GM12801 (cell line): ENCODE data around the gene SCO2.

Source experiments
- CTCF ChIP-seq: IDR thresholded peaks from one replicate; pipeline ENCODE4 v1.5.1; 2011; ENCODE audit warnings: control low read depth; ENCODE audit not compliant: insufficient read length; ENCODE audit errors: extremely low read depth

SCO2 gene

GRCh38 chr22:50542416-50542927 is 17.1 kb upstream of the SCO2 start:
- no peak for TF ChIP-seq CTCF

- TF ChIP-seq CTCF = no peak
These were observed 15.0 kb upstream of the SCO2 start for GRCh38 chr22:50540381-50540780.

- TF ChIP-seq CTCF = no peak
These were observed 12.4 kb upstream of the SCO2 start for GRCh38 chr22:50537765-50538164.

GRCh38 chr22:50536226-50536625 is 10.8 kb upstream of the SCO2 start:
- TF ChIP-seq CTCF = no peak

GRCh38 chr22:50535113-50535512 is 9.7 kb upstream of the SCO2 start:
- TF ChIP-seq CTCF = no peak

GRCh38 chr22:50532824-50533796 is 7.7 kb upstream of the SCO2 start:
- no peak for TF ChIP-seq CTCF

- no peak for TF ChIP-seq CTCF
These were observed 6.7 kb upstream of the SCO2 start for GRCh38 chr22:50531962-50532674.
